EH (cell line): ENCODE measurements around the gene MYEF2.

Source experiments
- DNase-seq: peaks from one replicate; pipeline ENCODE4 v3.0.0-alpha.2; 2015; ENCODE audit warnings: low read depth

The MYEF2 gene

GRCh38 chr15:48144889-48145288, 33.2 kb downstream of the MYEF2 start:
- peak; percentile 53 for DNase-seq

GRCh38 chr15:48143856-48144255, 34.2 kb downstream of the MYEF2 start:
- DNase-seq = peak; percentile 69

- DNase-seq = no peak
These were observed 45.2 kb downstream of the MYEF2 start for GRCh38 chr15:48132874-48133273.

GRCh38 chr15:48131324-48131723, 46.8 kb downstream of the MYEF2 start:
- DNase-seq = no peak

GRCh38 chr15:48126667-48127355, 51.3 kb downstream of the MYEF2 start:
- DNase-seq = no peak

GRCh38 chr15:48121849-48122248, 56.2 kb downstream of the MYEF2 start:
- DNase-seq = no peak

GRCh38 chr15:48120745-48121144, 57.4 kb downstream of the MYEF2 start, which contains the start of gene SLC24A5:
TSS of gene SLC24A5 (plus strand) at chr15:48120990. CDS start at chr15:48121045, 55 bp downstream.
- no peak for DNase-seq

- no peak for DNase-seq
These were observed 58.8 kb downstream of the MYEF2 start for GRCh38 chr15:48119277-48119676.

- DNase-seq = peak; percentile 29
These were observed 65.9 kb downstream of the MYEF2 start for GRCh38 chr15:48112242-48112641.

- no peak for DNase-seq
These were observed 68.1 kb downstream of the MYEF2 start for GRCh38 chr15:48109856-48110531.

- DNase-seq = no peak
These were observed 68.9 kb downstream of the MYEF2 start for GRCh38 chr15:48109212-48109611.

GRCh38 chr15:48105936-48106335, 72.2 kb downstream of the MYEF2 start:
- DNase-seq = no peak

GRCh38 chr15:48103647-48104046, 74.4 kb downstream of the MYEF2 start:
- DNase-seq = no peak

GRCh38 chr15:48102167-48102566, 75.9 kb downstream of the MYEF2 start:
- DNase-seq = no peak

- no peak for DNase-seq
These were observed 76.6 kb downstream of the MYEF2 start for GRCh38 chr15:48101376-48101961.

- DNase-seq = no peak
These were observed 80.8 kb downstream of the MYEF2 start for GRCh38 chr15:48097264-48097663.

GRCh38 chr15:48096813-48097212, 81.3 kb downstream of the MYEF2 start:
- peak; percentile 92 for DNase-seq

- no peak for DNase-seq
These were observed 81.7 kb downstream of the MYEF2 start for GRCh38 chr15:48096355-48096786.

- no peak for DNase-seq
These were observed 86.6 kb downstream of the MYEF2 start for GRCh38 chr15:48091522-48091921.

GRCh38 chr15:48090666-48091065, 87.4 kb downstream of the MYEF2 start:
- no peak for DNase-seq

- no peak for DNase-seq
These were observed 88.0 kb downstream of the MYEF2 start for GRCh38 chr15:48090115-48090514.

- no peak for DNase-seq
These were observed 88.4 kb downstream of the MYEF2 start for GRCh38 chr15:48089702-48090101.

GRCh38 chr15:48087844-48088243, 90.3 kb downstream of the MYEF2 start:
- DNase-seq = no peak
